ENCODE data around the gene NMNAT2. TPM values are rescaled to one million over a fixed set of nuclear protein-coding genes. Genes with fewer than 3 reads are reported as not detected.

NMNAT2 gene
- polyA plus RNA-seq, 2 donors = 0.06 to 0.12 TPM

DNA sequence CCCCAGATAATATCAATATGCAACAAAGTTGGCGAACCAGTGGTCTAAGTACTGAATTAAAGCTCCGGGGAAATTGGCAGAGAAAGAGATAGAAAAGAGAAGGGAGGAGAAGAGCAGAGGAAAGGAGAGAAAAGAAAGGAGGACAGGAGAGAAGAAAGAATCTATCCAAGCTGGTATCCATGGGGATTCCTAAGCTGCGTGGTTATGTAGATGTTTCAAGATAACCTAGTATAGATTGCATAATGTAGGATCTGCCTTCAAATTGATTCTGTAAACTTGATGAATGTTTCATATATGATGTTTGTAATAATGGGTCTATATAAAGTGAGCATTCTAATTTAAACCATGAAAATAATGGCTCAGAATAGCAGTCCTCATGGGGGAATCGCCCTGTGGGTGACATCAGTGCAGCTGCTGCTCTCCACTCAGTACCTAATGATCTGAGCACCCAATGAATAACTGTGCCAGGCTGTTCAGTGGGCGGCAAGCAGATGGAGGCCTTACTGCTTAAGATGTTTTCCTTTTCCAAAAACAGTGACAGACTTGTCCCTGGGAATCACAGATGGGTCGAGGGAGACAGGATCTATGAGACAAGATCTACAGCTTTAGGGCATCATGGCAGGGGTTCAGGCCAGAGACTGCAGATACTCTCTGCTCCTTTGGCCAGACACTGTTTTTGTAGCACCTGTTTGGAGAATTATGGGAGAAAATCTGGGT lies 154.1 kb downstream of the NMNAT2 start:
- H3K4me3 ChIP-seq (ENCODE audit: low read depth in 1 of 2, low read length in 2 of 2) = no peak overlapping the region
- WGBS, 2 donors = 70 to 76% methylated on average over 6 of the region's 6 CpGs
- H3K9me3 ChIP-seq (ENCODE audit: control insufficient read depth in 2 of 2, insufficient read depth in 1 of 2, low read depth in 1 of 2, low read length in 1 of 2) = no peaks in the 10 kb centered on the region
- no peak overlapping the region for H3K27ac ChIP-seq (ENCODE audit: low read depth in 2 of 2, low read length in 1 of 2)
- H3K36me3 ChIP-seq (ENCODE audit: control insufficient read depth in 2 of 2, insufficient read depth in 2 of 2, low read length in 1 of 2) = no peaks in the 10 kb centered on the region
- H3K4me1 ChIP-seq (ENCODE audit: control insufficient read depth in 2 of 2, insufficient read depth in 2 of 2, low read length in 1 of 2) = peaks cover 0 to 2% of the 10 kb centered on the region in 2 donors
- no peaks in the 10 kb centered on the region for H3K27me3 ChIP-seq (ENCODE audit: control insufficient read depth in 1 of 2, insufficient read depth in 2 of 2, low read length in 2 of 2)

DNA sequence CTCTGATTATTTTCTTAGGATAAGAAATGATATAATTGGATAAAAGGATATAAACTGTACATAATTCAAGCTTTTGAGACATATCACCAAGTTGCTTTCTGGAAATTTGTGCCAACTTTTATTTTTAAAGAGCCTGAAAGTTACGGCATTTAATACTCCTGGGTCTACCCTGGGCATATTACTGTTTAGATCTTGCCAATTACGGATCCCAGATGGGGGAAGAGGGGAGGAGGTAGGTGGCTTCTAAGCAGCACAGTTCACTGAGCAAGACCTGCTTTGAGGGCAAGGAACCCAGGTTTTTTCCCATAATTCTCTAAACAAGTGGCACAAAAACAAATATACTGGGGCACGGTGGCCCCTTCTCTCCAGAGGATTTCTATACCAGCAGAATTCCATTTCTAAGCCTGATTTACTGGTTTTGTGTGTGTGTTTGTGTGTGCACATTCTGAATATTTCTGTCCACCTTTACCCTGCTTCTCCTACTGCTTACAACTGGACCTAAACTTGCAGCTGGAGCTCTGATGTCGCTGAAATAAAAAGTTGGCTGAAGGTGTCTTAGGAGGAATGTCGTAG lies 155.5 kb downstream of the NMNAT2 start:
- H3K4me3 ChIP-seq (ENCODE audit: low read depth in 1 of 2, low read length in 2 of 2) = no peak overlapping the region
- no peaks in the 10 kb centered on the region for H3K27me3 ChIP-seq (ENCODE audit: control insufficient read depth in 1 of 2, insufficient read depth in 2 of 2, low read length in 2 of 2)
- no peaks in the 10 kb centered on the region for H3K36me3 ChIP-seq (ENCODE audit: control insufficient read depth in 2 of 2, insufficient read depth in 2 of 2, low read length in 1 of 2)
- peaks cover 0 to 2% of the 10 kb centered on the region in 2 donors for H3K4me1 ChIP-seq (ENCODE audit: control insufficient read depth in 2 of 2, insufficient read depth in 2 of 2, low read length in 1 of 2)
- no peak overlapping the region for H3K27ac ChIP-seq (ENCODE audit: low read depth in 2 of 2, low read length in 1 of 2)
- no peaks in the 10 kb centered on the region for H3K9me3 ChIP-seq (ENCODE audit: control insufficient read depth in 2 of 2, insufficient read depth in 1 of 2, low read depth in 1 of 2, low read length in 1 of 2)
- 63 to 66% methylated on average over 5 of the region's 5 CpGs for WGBS, 2 donors

DNA sequence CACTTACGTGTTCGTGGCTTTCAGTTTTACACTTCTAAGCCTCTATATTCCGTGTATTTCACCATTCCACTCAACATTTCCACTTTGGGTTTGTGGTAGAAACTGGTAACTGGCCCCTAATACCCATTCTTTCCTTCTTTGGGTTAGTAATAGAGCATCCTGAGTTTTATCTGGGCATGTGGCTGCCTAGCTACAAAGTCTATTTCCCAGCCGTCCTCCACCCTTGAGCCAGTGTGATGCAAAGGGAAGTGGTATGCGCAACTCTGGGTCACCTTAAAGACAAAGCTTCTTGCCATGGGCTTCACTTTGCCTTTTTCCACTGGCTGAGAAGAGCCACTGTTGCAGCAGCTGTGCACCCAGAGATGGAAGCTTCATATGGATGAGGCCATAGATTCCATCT lies 158.3 kb downstream of the NMNAT2 start:
- H3K9me3 ChIP-seq (ENCODE audit: control insufficient read depth in 2 of 2, insufficient read depth in 1 of 2, low read depth in 1 of 2, low read length in 1 of 2) = no peaks in the 10 kb centered on the region
- peaks cover 0 to 2% of the 10 kb centered on the region in 2 donors for H3K4me1 ChIP-seq (ENCODE audit: control insufficient read depth in 2 of 2, insufficient read depth in 2 of 2, low read length in 1 of 2)
- H3K27me3 ChIP-seq (ENCODE audit: control insufficient read depth in 1 of 2, insufficient read depth in 2 of 2, low read length in 2 of 2) = no peaks in the 10 kb centered on the region
- H3K27ac ChIP-seq (ENCODE audit: low read depth in 2 of 2, low read length in 1 of 2) = no peak overlapping the region
- H3K4me3 ChIP-seq (ENCODE audit: low read depth in 1 of 2, low read length in 2 of 2) = no peak overlapping the region
- H3K36me3 ChIP-seq (ENCODE audit: control insufficient read depth in 2 of 2, insufficient read depth in 2 of 2, low read length in 1 of 2) = no peaks in the 10 kb centered on the region
- 81 to 86% methylated on average over 5 of the region's 5 CpGs for WGBS, 2 donors

DNA sequence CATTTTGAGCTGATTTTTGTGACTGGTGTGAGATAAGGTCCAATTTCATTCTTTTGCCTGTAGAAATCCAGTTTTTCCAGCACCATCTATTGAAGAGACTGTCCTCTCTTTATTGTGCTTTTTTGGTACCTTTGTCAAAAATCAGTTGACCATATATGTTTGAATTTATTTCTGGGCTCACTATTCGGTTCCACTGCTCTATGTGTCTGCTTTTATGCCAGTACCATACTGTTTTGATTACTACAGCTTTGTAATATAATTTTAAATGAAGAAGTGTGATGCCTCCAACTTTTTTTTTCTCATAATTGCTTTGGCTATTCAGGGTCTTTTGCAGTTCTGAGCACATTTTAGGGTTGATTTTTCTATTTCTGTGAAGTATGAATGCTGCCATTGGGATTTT lies 163.1 kb downstream of the NMNAT2 start:
- Histone ChIP-seq H3K27ac (ENCODE audit: low read depth in 2 of 2, low read length in 1 of 2) (no peak overlapping the region), H3K36me3 (ENCODE audit: control insufficient read depth in 2 of 2, insufficient read depth in 2 of 2, low read length in 1 of 2) (no peaks in the 10 kb centered on the region), H3K4me1 (ENCODE audit: control insufficient read depth in 2 of 2, insufficient read depth in 2 of 2, low read length in 1 of 2) (no peaks in the 10 kb centered on the region), H3K9me3 (ENCODE audit: control insufficient read depth in 2 of 2, insufficient read depth in 1 of 2, low read depth in 1 of 2, low read length in 1 of 2) (no peaks in the 10 kb centered on the region), H3K4me3 (ENCODE audit: low read depth in 1 of 2, low read length in 2 of 2) (no peak overlapping the region), H3K27me3 (ENCODE audit: control insufficient read depth in 1 of 2, insufficient read depth in 2 of 2, low read length in 2 of 2) (no peaks in the 10 kb centered on the region)
- whole genome bisulfite sequencing, 2 donors = 77 to 90% methylated on average over 1 of the region's 1 CpG

- H3K9me3 ChIP-seq (ENCODE audit: control insufficient read depth in 2 of 2, insufficient read depth in 1 of 2, low read depth in 1 of 2, low read length in 1 of 2) = no peaks in the 10 kb centered on the region
- H3K4me3 ChIP-seq (ENCODE audit: low read depth in 1 of 2, low read length in 2 of 2) = no peak overlapping the region
- no peaks in the 10 kb centered on the region for H3K36me3 ChIP-seq (ENCODE audit: control insufficient read depth in 2 of 2, insufficient read depth in 2 of 2, low read length in 1 of 2)
- H3K27ac ChIP-seq (ENCODE audit: low read depth in 2 of 2, low read length in 1 of 2) = no peak overlapping the region
- H3K27me3 ChIP-seq (ENCODE audit: control insufficient read depth in 1 of 2, insufficient read depth in 2 of 2, low read length in 2 of 2) = no peaks in the 10 kb centered on the region
- WGBS, 2 donors = 91 to 95% methylated on average over 8 of the region's 8 CpGs
- H3K4me1 ChIP-seq (ENCODE audit: control insufficient read depth in 2 of 2, insufficient read depth in 2 of 2, low read length in 1 of 2) = no peaks in the 10 kb centered on the region
Observed at GRCh38 chr1:183251959-183252450, 166.2 kb downstream of the NMNAT2 start.

- Histone ChIP-seq H3K27me3 (ENCODE audit: control insufficient read depth in 1 of 2, insufficient read depth in 2 of 2, low read length in 2 of 2) (no peaks in the 10 kb centered on the region), H3K36me3 (ENCODE audit: control insufficient read depth in 2 of 2, insufficient read depth in 2 of 2, low read length in 1 of 2) (no peaks in the 10 kb centered on the region), H3K4me1 (ENCODE audit: control insufficient read depth in 2 of 2, insufficient read depth in 2 of 2, low read length in 1 of 2) (no peaks in the 10 kb centered on the region), H3K9me3 (ENCODE audit: control insufficient read depth in 2 of 2, insufficient read depth in 1 of 2, low read depth in 1 of 2, low read length in 1 of 2) (no peaks in the 10 kb centered on the region), H3K27ac (ENCODE audit: low read depth in 2 of 2, low read length in 1 of 2) (no peak overlapping the region), H3K4me3 (ENCODE audit: low read depth in 1 of 2, low read length in 2 of 2) (no peak overlapping the region)
- WGBS, 2 donors = 93% methylated on average over 12 of the region's 12 CpGs
Observed at GRCh38 chr1:183251101-183251958, 166.8 kb downstream of the NMNAT2 start.

- H3K4me3 ChIP-seq (ENCODE audit: low read depth in 1 of 2, low read length in 2 of 2) = no peak overlapping the region
- H3K9me3 ChIP-seq (ENCODE audit: control insufficient read depth in 2 of 2, insufficient read depth in 1 of 2, low read depth in 1 of 2, low read length in 1 of 2) = no peaks in the 10 kb centered on the region
- H3K4me1 ChIP-seq (ENCODE audit: control insufficient read depth in 2 of 2, insufficient read depth in 2 of 2, low read length in 1 of 2) = no peaks in the 10 kb centered on the region
- 80 to 87% methylated on average over 5 of the region's 5 CpGs for WGBS, 2 donors
- H3K27me3 ChIP-seq (ENCODE audit: control insufficient read depth in 1 of 2, insufficient read depth in 2 of 2, low read length in 2 of 2) = no peaks in the 10 kb centered on the region
- H3K27ac ChIP-seq (ENCODE audit: low read depth in 2 of 2, low read length in 1 of 2) = no peak overlapping the region
- no peaks in the 10 kb centered on the region for H3K36me3 ChIP-seq (ENCODE audit: control insufficient read depth in 2 of 2, insufficient read depth in 2 of 2, low read length in 1 of 2)
Observed at GRCh38 chr1:183249941-183250452, 168.2 kb downstream of the NMNAT2 start.

GRCh38 chr1:183248989-183249691 lies 169.0 kb downstream of the NMNAT2 start:
- WGBS, 2 donors = 74 to 79% methylated on average over 4 of the region's 4 CpGs
- H3K4me3 ChIP-seq (ENCODE audit: low read depth in 1 of 2, low read length in 2 of 2) = no peak overlapping the region
- H3K27me3 ChIP-seq (ENCODE audit: control insufficient read depth in 1 of 2, insufficient read depth in 2 of 2, low read length in 2 of 2) = no peaks in the 10 kb centered on the region
- H3K4me1 ChIP-seq (ENCODE audit: control insufficient read depth in 2 of 2, insufficient read depth in 2 of 2, low read length in 1 of 2) = no peaks in the 10 kb centered on the region
- no peak overlapping the region for H3K27ac ChIP-seq (ENCODE audit: low read depth in 2 of 2, low read length in 1 of 2)
- no peaks in the 10 kb centered on the region for H3K36me3 ChIP-seq (ENCODE audit: control insufficient read depth in 2 of 2, insufficient read depth in 2 of 2, low read length in 1 of 2)
- H3K9me3 ChIP-seq (ENCODE audit: control insufficient read depth in 2 of 2, insufficient read depth in 1 of 2, low read depth in 1 of 2, low read length in 1 of 2) = no peaks in the 10 kb centered on the region

DNA sequence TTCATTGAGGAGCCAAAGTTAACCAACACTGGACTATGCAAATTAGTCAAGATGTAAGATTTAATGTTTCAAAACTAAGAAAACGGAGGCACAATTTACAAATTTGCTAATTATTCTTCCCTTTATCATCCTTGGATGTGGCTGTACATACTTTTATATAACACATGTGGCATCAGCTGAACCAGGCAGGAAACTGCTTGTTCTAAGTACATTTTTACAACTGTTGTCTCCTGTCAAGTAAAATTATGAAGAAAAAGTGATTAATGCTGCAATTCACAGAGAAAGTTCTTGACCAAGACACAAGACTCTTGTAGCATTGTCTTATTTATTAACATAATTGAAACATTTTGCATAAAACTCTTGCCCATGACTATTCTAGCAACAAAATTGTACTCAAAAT lies 170.2 kb downstream of the NMNAT2 start:
- Histone ChIP-seq H3K4me3 (ENCODE audit: low read depth in 1 of 2, low read length in 2 of 2) (no peak overlapping the region), H3K36me3 (ENCODE audit: control insufficient read depth in 2 of 2, insufficient read depth in 2 of 2, low read length in 1 of 2) (no peaks in the 10 kb centered on the region), H3K9me3 (ENCODE audit: control insufficient read depth in 2 of 2, insufficient read depth in 1 of 2, low read depth in 1 of 2, low read length in 1 of 2) (no peaks in the 10 kb centered on the region), H3K27me3 (ENCODE audit: control insufficient read depth in 1 of 2, insufficient read depth in 2 of 2, low read length in 2 of 2) (no peaks in the 10 kb centered on the region), H3K27ac (ENCODE audit: low read depth in 2 of 2, low read length in 1 of 2) (no peak overlapping the region), H3K4me1 (ENCODE audit: control insufficient read depth in 2 of 2, insufficient read depth in 2 of 2, low read length in 1 of 2) (no peaks in the 10 kb centered on the region)
- WGBS, 2 donors = 81 to 87% methylated on average over 1 of the region's 1 CpG
